H1 (cell line): ENCODE measurements around the gene SLC25A51. TPM values are rescaled to one million over a fixed set of nuclear protein-coding genes. Genes with fewer than 3 reads are reported as not detected.

Source experiments
- CTCF ChIA-PET: fragments of 300-600 bp; sonication (Branson Sonifier 250); formaldehyde crosslinking; loops from one replicate; lab custom pipeline; 2021; ENCODE audit not compliant: partially characterized antibody; lab: Charles Lee
- POLR2A ChIA-PET: fragments of 300-600 bp; sonication (Branson Sonifier 250); formaldehyde crosslinking; loops from one replicate; lab custom pipeline; 2021; ENCODE audit warnings: inconsistent platforms; ENCODE audit not compliant: partially characterized antibody; lab: Charles Lee
- DNase-seq, 2 experiments: peaks; one replicate each; pipeline versions ENCODE4 v3.0.0 to v3.0.0-alpha.2; 2010 to 2022; ENCODE audit warnings: low spot score in 2 of 2, low read depth in 1 of 2, mixed read lengths in 1 of 2
- FAIRE-seq: peaks from 2 replicates; lab custom pipeline; 2011; peaks lifted over from hg19 to GRCh38; lab: Jason Lieb, UNC
- H2AFZ ChIP-seq: 2 replicates; pipeline ENCODE4 v1.8.1; 2012; ENCODE audit warnings: low read length, inconsistent platforms
- H2AK5ac ChIP-seq: 2 replicates; pipeline ENCODE4 v1.6.1; 2013; ENCODE audit warnings: low read depth, low read length
- H2BK120ac ChIP-seq: replicated peaks from 2 replicates; pipeline ENCODE3; 2013; ENCODE audit warnings: low read depth, low read length, inconsistent platforms
- H2BK12ac ChIP-seq: 2 replicates; pipeline ENCODE4 v1.6.1; 2013; ENCODE audit warnings: low read depth, low read length
- H2BK15ac ChIP-seq: 2 replicates; pipeline ENCODE4 v1.6.1; 2013; ENCODE audit warnings: low read length
- H2BK20ac ChIP-seq: 2 replicates; pipeline ENCODE4 v1.6.1; 2013; ENCODE audit warnings: low read length
- H2BK5ac ChIP-seq: 2 replicates; pipeline ENCODE4 v1.6.1; 2013; ENCODE audit warnings: low read depth, low read length
- H3K14ac ChIP-seq: 2 replicates; pipeline ENCODE4 v1.6.1; 2013; ENCODE audit warnings: inconsistent platforms; ENCODE audit not compliant: insufficient read length
- H3K18ac ChIP-seq: 2 replicates; pipeline ENCODE4 v1.6.1; 2013; ENCODE audit warnings: low read length; ENCODE audit errors: extremely low read depth
- H3K23ac ChIP-seq: 2 replicates; pipeline ENCODE4 v1.6.1; 2013; ENCODE audit warnings: inconsistent platforms; ENCODE audit not compliant: insufficient read length
- H3K23me2 ChIP-seq: 2 replicates; pipeline ENCODE4 v1.6.1; 2013; ENCODE audit warnings: low read depth, low read length
- H3K27ac ChIP-seq: 2 replicates; pipeline ENCODE4 v1.6.1; 2011; ENCODE audit warnings: low read depth, low read length, inconsistent platforms
- H3K27me3 ChIP-seq, 4 experiments: replicated peaks in 1 of 4; 1 replicate in 1 of 4; 2 replicates in 3 of 4; pipeline versions ENCODE4 v1.6.1 to v1.8.1; 2011 to 2013; ENCODE audit warnings: low read length in 3 of 4, mild to moderate bottlenecking in 3 of 4, inconsistent platforms in 2 of 4, mixed read lengths in 2 of 4, moderate library complexity in 1 of 4; ENCODE audit not compliant: control insufficient read depth in 3 of 4, insufficient read depth in 3 of 4; ENCODE audit errors: extremely low read depth in 1 of 4
- H3K36me3 ChIP-seq, 4 experiments: 2 replicates each; pipeline versions ENCODE4 v1.6.1 to v1.8.1; 2011 to 2013; ENCODE audit warnings: mild to moderate bottlenecking in 4 of 4, low read length in 3 of 4, moderate library complexity in 2 of 4, control low read depth in 1 of 4, inconsistent platforms in 1 of 4; ENCODE audit not compliant: insufficient read depth in 4 of 4, control insufficient read depth in 2 of 4
- H3K4ac ChIP-seq: replicated peaks from 2 replicates; pipeline ENCODE3; 2013; ENCODE audit warnings: low read length, low read depth, mixed read lengths, inconsistent platforms; ENCODE audit not compliant: insufficient read length
- H3K4me1 ChIP-seq, 4 experiments: replicated peaks in 1 of 4; 1 replicate in 1 of 4; 2 replicates in 3 of 4; pipeline versions ENCODE4 v1.6.1 to v1.8.1; 2011 to 2013; ENCODE audit warnings: low read length in 3 of 4, inconsistent platforms in 2 of 4, mixed read lengths in 1 of 4; ENCODE audit not compliant: insufficient read depth in 4 of 4, control insufficient read depth in 3 of 4
- H3K4me2 ChIP-seq, 2 experiments: 2 replicates each; pipeline versions ENCODE4 v1.6.1 to v1.8.1; 2011 to 2013; ENCODE audit warnings: low read depth in 2 of 2, low read length in 2 of 2, control low read depth in 1 of 2, inconsistent platforms in 1 of 2, mild to moderate bottlenecking in 1 of 2; ENCODE audit not compliant: insufficient read depth in 1 of 2
- H3K4me3 ChIP-seq, 4 experiments: fragments of 200-600, 300-600 bp in 1 of 4; sonication (generic), shearing (Covaris generic), sonication (Bioruptor Twin) in 1 of 4; 2 replicates each; pipeline versions ENCODE4 v1.5.1 to v1.8.1; 2011 to 2016; ENCODE audit warnings: low read length in 4 of 4, low read depth in 3 of 4, control low read depth in 2 of 4, inconsistent platforms in 2 of 4, mild to moderate bottlenecking in 2 of 4, mixed read lengths in 1 of 4, moderate library complexity in 1 of 4; ENCODE audit not compliant: insufficient read depth in 2 of 4; ENCODE audit errors: extremely low read depth in 1 of 4
- H3K56ac ChIP-seq: replicated peaks from 2 replicates; pipeline ENCODE3; 2013; ENCODE audit warnings: low read depth, mild to moderate bottlenecking, mixed read lengths, low read length, inconsistent platforms; ENCODE audit not compliant: insufficient read length
- H3K79me1 ChIP-seq: 2 replicates; pipeline ENCODE4 v1.6.1; 2013; ENCODE audit warnings: low read depth, low read length, control low read depth
- H3K79me2 ChIP-seq, 2 experiments: 2 replicates each; pipeline versions ENCODE4 v1.6.1 to v1.8.1; 2012 to 2013; ENCODE audit warnings: low read length in 2 of 2, mild to moderate bottlenecking in 2 of 2, inconsistent platforms in 1 of 2; ENCODE audit not compliant: insufficient read depth in 2 of 2, control insufficient read depth in 1 of 2
- H3K9ac ChIP-seq, 4 experiments: replicated peaks in 1 of 4; 1 replicate in 1 of 4; 2 replicates in 3 of 4; pipeline versions ENCODE4 v1.6.1 to v1.8.1; 2011 to 2013; ENCODE audit warnings: low read depth in 3 of 4, low read length in 3 of 4, control low read depth in 2 of 4, mild to moderate bottlenecking in 2 of 4, moderate library complexity in 2 of 4, inconsistent platforms in 1 of 4; ENCODE audit errors: extremely low read depth in 1 of 4
- H3K9me3 ChIP-seq, 2 experiments: 2 replicates each; pipeline versions ENCODE4 v1.6.1 to v1.8.1; 2012 to 2013; ENCODE audit warnings: mild to moderate bottlenecking in 2 of 2, moderate library complexity in 2 of 2, control low read depth in 1 of 2, inconsistent platforms in 1 of 2, low read depth in 1 of 2, low read length in 1 of 2, mixed read lengths in 1 of 2; ENCODE audit not compliant: insufficient read depth in 2 of 2
- H4K20me1 ChIP-seq, 2 experiments: replicated peaks in 1 of 2; 2 replicates each; pipeline versions ENCODE3 to v1.8.1; 2011 to 2013; ENCODE audit warnings: inconsistent platforms in 2 of 2, low read length in 2 of 2, mild to moderate bottlenecking in 1 of 2; ENCODE audit not compliant: insufficient read depth in 2 of 2, control insufficient read depth in 1 of 2
- H4K5ac ChIP-seq: 2 replicates; pipeline ENCODE4 v1.6.1; 2013; ENCODE audit warnings: low read length, low read depth, mixed read lengths, inconsistent platforms; ENCODE audit not compliant: insufficient read length
- H4K8ac ChIP-seq: 2 replicates; pipeline ENCODE4 v1.8.0; 2013; ENCODE audit warnings: mild to moderate bottlenecking, moderate library complexity, low read length, inconsistent platforms; ENCODE audit not compliant: insufficient read depth; ENCODE audit errors: extremely low read depth
- H4K91ac ChIP-seq: replicated peaks from 2 replicates; pipeline ENCODE3; 2013; ENCODE audit warnings: low read length, mixed read lengths, inconsistent platforms; ENCODE audit not compliant: insufficient read length
- BCL11A ChIP-seq, 2 experiments: IDR thresholded peaks; one replicate each; pipeline ENCODE4 v1.6.1; 2011; ENCODE audit warnings: low read depth in 2 of 2, low read length in 2 of 2, mild to moderate bottlenecking in 2 of 2
- CEBPB ChIP-seq: IDR thresholded peaks from 2 replicates; pipeline ENCODE4 v1.6.1; 2012; ENCODE audit warnings: low read depth, low read length
- CTBP2 ChIP-seq: IDR thresholded peaks from 2 replicates; pipeline ENCODE4 v1.7.0; 2011; ENCODE audit warnings: borderline replicate concordance, mild to moderate bottlenecking, moderate library complexity, mixed read lengths, low read length; ENCODE audit not compliant: insufficient read depth, insufficient read length
- POLR2A ChIP-seq, 2 experiments: IDR thresholded peaks; 1 replicate in 1 of 2; 2 replicates in 1 of 2; pipeline ENCODE4 v1.6.1; 2011; ENCODE audit warnings: low read depth in 2 of 2, low read length in 2 of 2, mild to moderate bottlenecking in 2 of 2; ENCODE audit errors: control extremely low read depth in 1 of 2
- POU5F1 ChIP-seq: IDR thresholded peaks from 2 replicates; pipeline ENCODE4 v1.6.1; 2011; ENCODE audit warnings: low read depth, mild to moderate bottlenecking, low read length, moderate library complexity
- RXRA ChIP-seq: IDR thresholded peaks from 2 replicates; pipeline ENCODE4 v1.6.1; 2011; ENCODE audit warnings: low read depth, mild to moderate bottlenecking, low read length, moderate library complexity; ENCODE audit not compliant: insufficient read depth
- ZNF274 ChIP-seq: IDR thresholded peaks from 2 replicates; pipeline ENCODE4 v1.7.0; 2012; ENCODE audit warnings: low read length, borderline replicate concordance; ENCODE audit errors: extremely low read depth
- WGBS, 2 experiments: shearing (Covaris generic) in 1 of 2; methylation state at CpG; one replicate each; pipeline versions ENCODE4 v1.1.6 to v1.1.7; 2013 to 2015; ENCODE audit warnings: low lambda C conversion rate in 2 of 2, mixed read lengths in 2 of 2, inconsistent platforms in 1 of 2, low coverage in 1 of 2, missing lambda C conversion rate in 1 of 2; ENCODE audit not compliant: insufficient replicate concordance in 2 of 2, insufficient coverage in 1 of 2, insufficient read length in 1 of 2; ENCODE audit errors: extremely low coverage in 1 of 2, missing lambda C conversion rate in 1 of 2; 5-methylcytosine and 5-hydroxymethylcytosine counted together
- polyA plus RNA-seq, 7 experiments: library from polyadenylated mRNA; depleted of rRNA in 3 of 7; stranded (reverse) in 5 of 7; unstranded in 2 of 7; fragments of >200 nt in 5 of 7; fragments of 200-250 nt in 2 of 7; gene quantifications; 1 replicate in 5 of 7; 2 replicates in 1 of 7; 4 replicates in 1 of 7; pipeline versions ENCODE4 v1.2.1 to v1.2.3, GENCODE V29; 2011 to 2013; ENCODE audit warnings: missing spikeins in 2 of 7, mixed read lengths in 2 of 7
- total RNA-seq: library from RNA; stranded (reverse); fragmentation: NEBNext Ultra II Directional; extraction: Animal tissue kit (Norgen Biotek cat#: 25700); gene quantifications from 2 replicates; pipeline ENCODE4 v1.2.1, GENCODE V29; 2021
- TF ChIP-seq, protein P1 (sequence below), 3 experiments: IDR thresholded peaks; 1 replicate in 2 of 3; 2 replicates in 1 of 3; pipeline versions ENCODE4 v1.5.1 to v1.6.1; 2011; ENCODE audit warnings: low read length in 3 of 3, mild to moderate bottlenecking in 3 of 3, inconsistent platforms in 2 of 3, low read depth in 1 of 3, moderate library complexity in 1 of 3; ENCODE audit not compliant: insufficient read depth in 1 of 3; ENCODE audit errors: control extremely low read depth in 1 of 3

SLC25A51 gene
- total and polyA plus RNA-seq, 2 of the 8 experiments (the other 6 are each of a cell fraction or from before 2014, with no cell fraction given), result 8.0 to 14.5 TPM

DNA sequence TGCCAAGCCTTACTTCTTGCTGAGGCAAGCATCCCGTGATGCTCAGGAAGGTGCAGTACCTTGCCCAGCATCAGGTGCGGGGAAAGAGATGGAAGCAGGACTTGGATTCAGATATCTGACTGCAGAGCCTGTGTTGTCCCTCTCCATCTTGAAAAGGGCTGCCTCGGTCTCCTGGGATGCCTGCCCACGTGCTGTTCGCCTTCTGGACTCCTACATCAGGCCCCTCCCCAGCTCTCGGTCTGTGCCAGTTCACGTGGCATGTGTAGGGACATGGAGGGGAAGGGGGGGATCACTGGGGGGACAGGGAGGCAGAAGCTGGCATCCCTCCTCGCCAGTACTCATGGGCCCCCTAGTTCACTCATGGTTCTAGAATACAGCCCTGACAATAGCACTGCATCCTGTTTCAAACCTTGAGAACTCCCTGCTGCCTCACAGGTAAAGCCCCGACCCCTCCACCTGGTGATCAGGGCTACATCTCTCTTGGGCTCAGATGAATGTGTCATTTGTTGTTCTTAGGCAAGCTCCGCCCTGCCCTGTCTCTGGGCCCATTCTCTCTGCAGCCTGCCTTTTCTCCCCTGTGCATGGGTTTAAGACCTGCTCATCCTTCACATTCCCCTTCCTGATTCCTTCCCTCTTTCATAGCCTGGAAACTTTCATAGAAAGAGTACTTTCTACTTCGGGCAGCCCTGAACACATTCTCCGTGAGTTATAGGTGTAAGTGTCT is 38.9 kb upstream of the SLC25A51 start:
- no peak for FAIRE-seq
- POLR2A ChIA-PET, result interaction anchor here (0.9 kb wide), 1 partner anchor 9 kb away, joined by 4 read pairs; no protein-coding TSS in a partner anchor
- no peak for TF ChIP-seq CEBPB
- TF ChIP-seq CTBP2, result no peak
- no peak for TF ChIP-seq RXRA
- TF ChIP-seq ZNF274, result no peak
- no peak for TF ChIP-seq BCL11A (IDR thresholded peaks at IDR 0.05; ENCODE audit: low read depth in 2 of 2, low read length in 2 of 2)
- TF ChIP-seq POU5F1, result no peak
- no peak for TF ChIP-seq POLR2A (IDR thresholded peaks at IDR 0.05; ENCODE audit: control extremely low read depth in 1 of 2, low read depth in 2 of 2, low read length in 2 of 2)
- TF ChIP-seq, protein P1, sequence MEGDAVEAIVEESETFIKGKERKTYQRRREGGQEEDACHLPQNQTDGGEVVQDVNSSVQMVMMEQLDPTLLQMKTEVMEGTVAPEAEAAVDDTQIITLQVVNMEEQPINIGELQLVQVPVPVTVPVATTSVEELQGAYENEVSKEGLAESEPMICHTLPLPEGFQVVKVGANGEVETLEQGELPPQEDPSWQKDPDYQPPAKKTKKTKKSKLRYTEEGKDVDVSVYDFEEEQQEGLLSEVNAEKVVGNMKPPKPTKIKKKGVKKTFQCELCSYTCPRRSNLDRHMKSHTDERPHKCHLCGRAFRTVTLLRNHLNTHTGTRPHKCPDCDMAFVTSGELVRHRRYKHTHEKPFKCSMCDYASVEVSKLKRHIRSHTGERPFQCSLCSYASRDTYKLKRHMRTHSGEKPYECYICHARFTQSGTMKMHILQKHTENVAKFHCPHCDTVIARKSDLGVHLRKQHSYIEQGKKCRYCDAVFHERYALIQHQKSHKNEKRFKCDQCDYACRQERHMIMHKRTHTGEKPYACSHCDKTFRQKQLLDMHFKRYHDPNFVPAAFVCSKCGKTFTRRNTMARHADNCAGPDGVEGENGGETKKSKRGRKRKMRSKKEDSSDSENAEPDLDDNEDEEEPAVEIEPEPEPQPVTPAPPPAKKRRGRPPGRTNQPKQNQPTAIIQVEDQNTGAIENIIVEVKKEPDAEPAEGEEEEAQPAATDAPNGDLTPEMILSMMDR (IDR thresholded peaks at IDR 0.05; ENCODE audit: control extremely low read depth in 1 of 3, insufficient read depth in 1 of 3, low read depth in 1 of 3, low read length in 3 of 3), result no peak
- TF ChIP-seq, all 59 proteins: peak for 0

More for the DNA sequence above, 38.9 kb upstream of the SLC25A51 start:
- H3K4me2 ChIP-seq, result no peak overlapping the region
- H3K23ac ChIP-seq, result no peak overlapping the region
- no peak overlapping the region for H3K27ac ChIP-seq
- CTCF ChIA-PET, result interaction anchor here (0.6 to 5.7 kb wide), 16 partner anchors 9 to 182 kb away, joined by 3 to 31 read pairs (median 4); no protein-coding TSS in a partner anchor
- H4K91ac ChIP-seq, result no peak overlapping the region
- H3K14ac ChIP-seq, result no peak overlapping the region
- H3K79me1 ChIP-seq, result no peaks in the 10 kb centered on the region
- peak overlapping the region; percentile 19; the same call in 1 of the 2 replicates for H2BK5ac ChIP-seq
- no peak overlapping the region for H2AFZ ChIP-seq
- no peak overlapping the region for H3K4ac ChIP-seq
- H3K79me2 ChIP-seq, result no peaks in the 10 kb centered on the region
- WGBS, 2 experiments, result 88% methylated on average over 11 of the region's 12 CpGs; no CpG with 5 or more reads in 1 of the 2 experiments
- 0 out of 2 replicates have a peak, but pooled peaks cover 2% of the 10 kb centered on the region for H3K23me2 ChIP-seq
- H3K56ac ChIP-seq, result no peak overlapping the region
- H3K4me3 ChIP-seq, result no peak overlapping the region
- H3K4me1 ChIP-seq, result peaks cover 6 to 28% (median 15%) of the 10 kb centered on the region in 4 experiments
- no peaks in the 10 kb centered on the region for H3K27me3 ChIP-seq
- no peaks in the 10 kb centered on the region for H3K9me3 ChIP-seq
- peak overlapping the region; percentile 80; the same call in 1 of the 2 replicates for H2BK12ac ChIP-seq
- H2BK20ac ChIP-seq, result no peak overlapping the region
- no peak overlapping the region for H3K18ac ChIP-seq
- DNase-seq, result no peak
- no peak overlapping the region for H3K9ac ChIP-seq
- H2AK5ac ChIP-seq, result 0 out of 2 replicates have a peak overlapping the region, but pooled peaks have one; percentile 32
- H4K5ac ChIP-seq, result no peak overlapping the region
- no peak overlapping the region; the same call in 1 of the 2 replicates for H4K8ac ChIP-seq
- H4K20me1 ChIP-seq, result peaks cover 2 to 3% of the 10 kb centered on the region in 2 experiments
- peaks cover 0 to 2% (median 0%) of the 10 kb centered on the region in 4 experiments; a peak in 4 of 8 replicates for H3K36me3 ChIP-seq
- H2BK120ac ChIP-seq, result no peak overlapping the region
- peak overlapping the region; percentile 81; the same call in 1 of the 2 replicates for H2BK15ac ChIP-seq
